HEK293 (cell line): ENCODE data around the gene MBD6.
A peak's percentile ranks its signal among the peaks of the same experiment; 100 is the strongest.

Experiments
- CTCF ChIA-PET: fragments of 350-600 bp; formaldehyde crosslinking; extraction: SDS; loops from one replicate; lab custom pipeline; 2021; ENCODE audit warnings: antibody characterized with exemption; lab: Yijun Ruan, JAX
- POLR2A ChIA-PET: fragments of 300-600 bp; formaldehyde crosslinking; extraction: SDS; loops from one replicate; lab custom pipeline; 2020; ENCODE audit warnings: antibody characterized with exemption, inconsistent platforms; lab: Yijun Ruan, JAX
- H3K27ac ChIP-seq: fragments of 200-500 bp; sonication (Bioruptor generic); 2 replicates; pipeline ENCODE4 v1.5.1; 2014; ENCODE audit warnings: low read depth, low read length, control low read depth, inconsistent platforms; ENCODE audit errors: extremely low read depth
- H3K36me3 ChIP-seq, 2 experiments: fragments of 200-500 bp in 1 of 2; sonication (Bioruptor generic) in 1 of 2; 1 replicate in 1 of 2; 2 replicates in 1 of 2; pipeline ENCODE4 v1.5.1; 2014 to 2017; ENCODE audit warnings: inconsistent platforms in 2 of 2, low read length in 2 of 2; ENCODE audit not compliant: control insufficient read depth in 2 of 2, insufficient read depth in 1 of 2
- H3K4me1 ChIP-seq: fragments of 200-500 bp; sonication (Bioruptor generic); 2 replicates; pipeline ENCODE4 v1.5.1; 2014; ENCODE audit warnings: mild to moderate bottlenecking, low read length, inconsistent platforms; ENCODE audit not compliant: control insufficient read depth, insufficient read depth
- H3K4me3 ChIP-seq: 2 replicates; pipeline ENCODE4 v1.5.1; 2011; ENCODE audit warnings: low read depth, mild to moderate bottlenecking, control low read depth, low read length, moderate library complexity
- H3K9me3 ChIP-seq: fragments of 200-500 bp; sonication (Bioruptor generic); 2 replicates; pipeline ENCODE4 v1.5.1; 2014; ENCODE audit warnings: low read depth, low read length, inconsistent platforms; ENCODE audit not compliant: control insufficient read depth, insufficient read depth
- FEZF1 ChIP-seq: fragments of 450-650 bp; formaldehyde crosslinking; IDR thresholded peaks from 2 replicates; pipeline ENCODE4 v1.5.1; 2016; ENCODE audit warnings: missing biosample characterization, missing genetic modification characterization
- KLF16 ChIP-seq: fragments of 450-650 bp; formaldehyde crosslinking; IDR thresholded peaks from 2 replicates; pipeline ENCODE4 v1.5.1; 2017; ENCODE audit warnings: missing biosample characterization, missing genetic modification characterization
- PRDM6 ChIP-seq: fragments of 450-650 bp; formaldehyde crosslinking; IDR thresholded peaks from 2 replicates; pipeline ENCODE4 v1.5.1; 2017; ENCODE audit warnings: missing biosample characterization, missing genetic modification characterization
- YY2 ChIP-seq: fragments of 450-650 bp; formaldehyde crosslinking; IDR thresholded peaks from 2 replicates; pipeline ENCODE4 v1.5.1; 2016; ENCODE audit warnings: missing biosample characterization, missing genetic modification characterization
- ZBTB17 ChIP-seq: fragments of 450-650 bp; formaldehyde crosslinking; IDR thresholded peaks from 2 replicates; pipeline ENCODE4 v1.5.1; 2016; ENCODE audit warnings: missing biosample characterization, missing genetic modification characterization
- ZBTB8A ChIP-seq: fragments of 450-650 bp; formaldehyde crosslinking; IDR thresholded peaks from 2 replicates; pipeline ENCODE4 v1.5.1; 2016; ENCODE audit warnings: missing biosample characterization, missing genetic modification characterization
- ZFHX2 ChIP-seq: fragments of 450-650 bp; formaldehyde crosslinking; conservative IDR thresholded peaks from 2 replicates; pipeline ENCODE4 v1.5.1; 2016; ENCODE audit warnings: missing biosample characterization, missing genetic modification characterization
- ZNF112 ChIP-seq: fragments of 450-650 bp; formaldehyde crosslinking; IDR thresholded peaks from 2 replicates; pipeline ENCODE4 v1.5.0; 2017; ENCODE audit warnings: missing biosample characterization, missing genetic modification characterization
- ZNF138 ChIP-seq: fragments of 450-650 bp; formaldehyde crosslinking; IDR thresholded peaks from 2 replicates; pipeline ENCODE4 v1.5.1; 2016; ENCODE audit warnings: missing biosample characterization, missing genetic modification characterization, borderline replicate concordance
- ZNF335 ChIP-seq: fragments of 450-650 bp; formaldehyde crosslinking; conservative IDR thresholded peaks from 2 replicates; pipeline ENCODE4 v1.5.1; 2016; ENCODE audit warnings: missing biosample characterization, missing genetic modification characterization
- ZNF391 ChIP-seq: fragments of 450-650 bp; formaldehyde crosslinking; IDR thresholded peaks from 2 replicates; pipeline ENCODE4 v1.5.1; 2016; ENCODE audit warnings: low read depth, missing biosample characterization, missing genetic modification characterization, borderline replicate concordance
- ZNF423 ChIP-seq: fragments of 450-650 bp; formaldehyde crosslinking; IDR thresholded peaks from 2 replicates; pipeline ENCODE4 v1.5.1; 2016; ENCODE audit warnings: missing biosample characterization, missing genetic modification characterization
- ZNF473 ChIP-seq: fragments of 450-650 bp; formaldehyde crosslinking; IDR thresholded peaks from 2 replicates; pipeline ENCODE4 v1.5.1; 2017; ENCODE audit warnings: missing biosample characterization, missing genetic modification characterization
- ZNF558 ChIP-seq: fragments of 450-650 bp; formaldehyde crosslinking; IDR thresholded peaks from 2 replicates; pipeline ENCODE4 v1.5.1; 2016; ENCODE audit warnings: missing biosample characterization, missing genetic modification characterization
- ZNF571 ChIP-seq: fragments of 450-650 bp; formaldehyde crosslinking; IDR thresholded peaks from 2 replicates; pipeline ENCODE4 v1.5.0; 2017; ENCODE audit warnings: missing biosample characterization, missing genetic modification characterization
- ZNF626 ChIP-seq: fragments of 450-650 bp; sonication (Bioruptor Pico); formaldehyde crosslinking; IDR thresholded peaks from 2 replicates; pipeline ENCODE4 v1.5.1; 2018; ENCODE audit warnings: missing biosample characterization, missing genetic modification characterization, inconsistent platforms
- ZNF747 ChIP-seq: fragments of 450-650 bp; formaldehyde crosslinking; IDR thresholded peaks from 2 replicates; pipeline ENCODE4 v1.5.1; 2016; ENCODE audit warnings: missing biosample characterization, missing genetic modification characterization
- ZNF76 ChIP-seq: fragments of 450-650 bp; formaldehyde crosslinking; IDR thresholded peaks from 2 replicates; pipeline ENCODE4; 2016; ENCODE audit warnings: low read depth, missing biosample characterization, missing genetic modification characterization, borderline replicate concordance
- TF ChIP-seq, protein P1 (sequence below): fragments of 450-650 bp; formaldehyde crosslinking; IDR thresholded peaks from 2 replicates; pipeline ENCODE4 v1.5.1; 2017; ENCODE audit warnings: missing biosample characterization, mild to moderate bottlenecking, missing genetic modification characterization, moderate library complexity
- TF ChIP-seq, protein P2 (sequence below): fragments of 450-650 bp; formaldehyde crosslinking; IDR thresholded peaks from 2 replicates; pipeline ENCODE4 v1.5.1; 2016; ENCODE audit warnings: missing biosample characterization, missing genetic modification characterization

MBD6 gene

GRCh38 chr12:57522011-57522886 lies at the start of gene MBD6 (continued):
- no peak for TF ChIP-seq PRDM6 (tag by site-specific recombination)
- TF ChIP-seq ZNF747 (tag by site-specific recombination), result no peak
- TF ChIP-seq ZNF76 (tag by site-specific recombination), result peak; percentile 47; the same call in 1 of the 2 replicates
- TF ChIP-seq ZNF423 (tag by site-specific recombination), result peak; percentile 93
- TF ChIP-seq ZNF335 (tag by site-specific recombination), result peak; percentile 43; the same call in 1 of the 2 replicates
- TF ChIP-seq YY2 (tag by site-specific recombination), result peak; percentile 70; the same call in 1 of the 2 replicates

GRCh38 chr12:57473392-57473791 lies 49.2 kb upstream of the MBD6 start:
- H3K4me1 ChIP-seq, result no peaks in the 10 kb centered on the region
- no peaks in the 10 kb centered on the region for H3K9me3 ChIP-seq
- no peaks in the 10 kb centered on the region for H3K36me3 ChIP-seq
- CTCF ChIA-PET, result interaction anchor here (0.6 to 2.4 kb wide), 3 partner anchors 10 to 57 kb away, joined by 3 to 19 read pairs (median 5); partner anchors contain the start of gene GLI1
- 0 out of 2 replicates have a peak, but pooled peaks have one; percentile 40 for TF ChIP-seq ZBTB17 (tag by site-specific recombination)
- TF ChIP-seq FEZF1 (tag by site-specific recombination), result no peak
- TF ChIP-seq, protein P1, sequence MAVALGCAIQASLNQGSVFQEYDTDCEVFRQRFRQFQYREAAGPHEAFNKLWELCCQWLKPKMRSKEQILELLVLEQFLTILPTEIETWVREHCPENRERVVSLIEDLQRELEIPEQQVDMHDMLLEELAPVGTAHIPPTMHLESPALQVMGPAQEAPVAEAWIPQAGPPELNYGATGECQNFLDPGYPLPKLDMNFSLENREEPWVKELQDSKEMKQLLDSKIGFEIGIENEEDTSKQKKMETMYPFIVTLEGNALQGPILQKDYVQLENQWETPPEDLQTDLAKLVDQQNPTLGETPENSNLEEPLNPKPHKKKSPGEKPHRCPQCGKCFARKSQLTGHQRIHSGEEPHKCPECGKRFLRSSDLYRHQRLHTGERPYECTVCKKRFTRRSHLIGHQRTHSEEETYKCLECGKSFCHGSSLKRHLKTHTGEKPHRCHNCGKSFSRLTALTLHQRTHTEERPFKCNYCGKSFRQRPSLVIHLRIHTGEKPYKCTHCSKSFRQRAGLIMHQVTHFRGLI (tag by site-specific recombination), result peak; percentile 96
- no peak for TF ChIP-seq ZNF473
- POLR2A ChIA-PET, result no interaction called here
- no peak overlapping the region for H3K4me3 ChIP-seq
- H3K27ac ChIP-seq, result no peak overlapping the region

DNA sequence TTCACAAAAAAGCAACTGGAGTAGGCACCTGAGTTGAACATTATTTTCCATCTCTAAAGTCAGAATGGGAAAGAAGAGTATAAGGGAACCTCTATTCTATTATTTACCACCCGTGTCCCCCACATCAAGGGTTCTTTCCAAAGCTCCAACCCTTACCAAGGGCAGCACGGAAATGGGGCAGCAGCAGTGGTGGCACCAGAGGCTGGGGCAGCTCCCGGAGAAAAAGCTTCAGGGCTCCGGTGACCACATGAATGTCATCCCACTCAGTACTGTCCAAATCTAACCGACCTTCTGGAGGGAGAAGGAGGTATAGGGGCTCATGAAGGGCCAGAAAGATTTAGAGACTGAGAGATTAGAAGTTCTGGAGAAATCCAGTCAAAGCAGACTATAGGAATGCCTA lies 48.7 kb upstream of the MBD6 start:
- POLR2A ChIA-PET, result no interaction called here
- Histone ChIP-seq H3K36me3 (no peaks in the 10 kb centered on the region), H3K27ac (no peak overlapping the region), H3K9me3 (no peaks in the 10 kb centered on the region), H3K4me3 (no peak overlapping the region), H3K4me1 (no peaks in the 10 kb centered on the region)
- no peak for TF ChIP-seq ZBTB8A (tag by site-specific recombination)
- no peak for TF ChIP-seq ZNF571
- TF ChIP-seq ZNF391 (tag by site-specific recombination), result no peak
- no peak for TF ChIP-seq ZNF335 (tag by site-specific recombination)
- no peak for TF ChIP-seq ZFHX2 (tag by site-specific recombination)
- TF ChIP-seq, protein P1 (tag by site-specific recombination), result no peak
- TF ChIP-seq, protein P2, sequence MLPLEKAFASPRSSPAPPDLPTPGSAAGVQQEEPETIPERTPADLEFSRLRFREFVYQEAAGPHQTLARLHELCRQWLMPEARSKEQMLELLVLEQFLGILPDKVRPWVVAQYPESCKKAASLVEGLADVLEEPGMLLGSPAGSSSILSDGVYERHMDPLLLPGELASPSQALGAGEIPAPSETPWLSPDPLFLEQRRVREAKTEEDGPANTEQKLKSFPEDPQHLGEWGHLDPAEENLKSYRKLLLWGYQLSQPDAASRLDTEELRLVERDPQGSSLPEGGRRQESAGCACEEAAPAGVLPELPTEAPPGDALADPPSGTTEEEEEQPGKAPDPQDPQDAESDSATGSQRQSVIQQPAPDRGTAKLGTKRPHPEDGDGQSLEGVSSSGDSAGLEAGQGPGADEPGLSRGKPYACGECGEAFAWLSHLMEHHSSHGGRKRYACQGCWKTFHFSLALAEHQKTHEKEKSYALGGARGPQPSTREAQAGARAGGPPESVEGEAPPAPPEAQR (tag by site-specific recombination), result no peak
- TF ChIP-seq ZNF626 (tag by site-specific recombination), result no peak
- TF ChIP-seq ZNF112 (tag by site-specific recombination), result no peak
- TF ChIP-seq KLF16, result no peak
- no peak for TF ChIP-seq ZNF558
- TF ChIP-seq ZNF138 (tag by site-specific recombination), result no peak
- CTCF ChIA-PET, result interaction anchor here (0.6 to 2.4 kb wide), 5 partner anchors 12 to 261 kb away, joined by 3 to 19 read pairs (median 5); partner anchors contain the start of gene GLI1
